PC-9 (cell line): ENCODE measurements around the gene ZNF444. TPM values are rescaled to one million over a fixed set of nuclear protein-coding genes. Genes with fewer than 3 reads are reported as not detected.

ENCODE experiments used
- BruUV-seq: library from RNA; stranded (reverse); fragments of 400-500 nt; replicated peaks from 2 replicates; lab custom pipeline; 2021; lab: Mats Ljungman, UMichigan
- CTCF ChIA-PET: fragments of 300-600 bp; sonication (Branson Sonifier 250); formaldehyde crosslinking; loops from one replicate; lab custom pipeline; 2022; ENCODE audit warnings: antibody characterized with exemption; lab: Charles Lee
- POLR2A ChIA-PET: fragments of 300-600 bp; sonication (Branson Sonifier 250); formaldehyde crosslinking; loops from one replicate; lab custom pipeline; 2022; ENCODE audit warnings: antibody characterized with exemption; ENCODE audit not compliant: unreplicated experiment; lab: Charles Lee
- DNase-seq, 2 experiments: peaks; one replicate each; pipeline versions ENCODE4 v3.0.0 to v3.0.0-alpha.2; 2015 to 2022; ENCODE audit warnings: mixed read lengths in 1 of 2
- H2AFZ ChIP-seq: fragments of 200-600 bp; sonication (generic); 2 replicates; pipeline ENCODE4 v1.8.1; 2017; ENCODE audit warnings: antibody characterized with exemption
- H3F3A ChIP-seq: fragments of 200-600 bp; sonication (generic); 2 replicates; pipeline ENCODE4 v1.8.1; 2017; ENCODE audit warnings: antibody characterized with exemption, mild to moderate bottlenecking, low read depth; ENCODE audit not compliant: insufficient read depth
- H3K27ac ChIP-seq: fragments of 200-600 bp; sonication (generic); 2 replicates; pipeline ENCODE4 v1.6.1; 2016; ENCODE audit warnings: mixed run types
- H3K27me3 ChIP-seq: fragments of 200-600 bp; sonication (generic); 2 replicates; pipeline ENCODE4 v1.6.1; 2016; ENCODE audit warnings: low read depth, mixed run types; ENCODE audit not compliant: insufficient read depth
- H3K36me3 ChIP-seq: fragments of 200-600 bp; sonication (generic); 2 replicates; pipeline ENCODE4 v1.6.1; 2016; ENCODE audit warnings: low read depth, mixed run types
- H3K4me1 ChIP-seq: fragments of 200-600 bp; sonication (generic); replicated peaks from 2 replicates; pipeline ENCODE4 v1.6.1; 2016; ENCODE audit warnings: mixed run types; ENCODE audit not compliant: insufficient read depth
- H3K4me2 ChIP-seq: fragments of 200-600 bp; sonication (generic); 2 replicates; pipeline ENCODE4 v1.6.1; 2017; ENCODE audit warnings: mixed run types
- H3K4me3 ChIP-seq: fragments of 200-600 bp; sonication (generic); 2 replicates; pipeline ENCODE4 v1.6.1; 2016; ENCODE audit warnings: mixed run types
- H3K79me2 ChIP-seq: fragments of 200-600 bp; sonication (generic); 2 replicates; pipeline ENCODE4 v1.6.1; 2017; ENCODE audit warnings: low read depth, mixed run types
- H3K9me2 ChIP-seq: fragments of 200-600 bp; sonication (generic); 2 replicates; pipeline ENCODE4 v1.8.1; 2017; ENCODE audit warnings: mild to moderate bottlenecking; ENCODE audit not compliant: insufficient read depth
- H3K9me3 ChIP-seq: fragments of 200-600 bp; sonication (generic); 2 replicates; pipeline ENCODE4 v1.8.1; 2016; ENCODE audit warnings: low read depth; ENCODE audit not compliant: insufficient read depth
- H4K20me1 ChIP-seq: fragments of 200-600 bp; sonication (generic); 2 replicates; pipeline ENCODE4 v1.8.1; 2017; ENCODE audit not compliant: insufficient read depth
- CTCF ChIP-seq: fragments of 200-600 bp; sonication (generic); conservative IDR thresholded peaks from 2 replicates; pipeline ENCODE4 v1.6.1; 2017; ENCODE audit warnings: mixed run types, antibody characterized with exemption, mild to moderate bottlenecking, moderate library complexity
- EZH2 ChIP-seq: fragments of 200-600 bp; sonication (generic); IDR thresholded peaks from 2 replicates; pipeline ENCODE4 v1.8.0; 2017; ENCODE audit warnings: antibody characterized with exemption, low read depth
- intact Hi-C: fragments of 100-400 bp; cut with micrococcal nuclease; formaldehyde crosslinking; loops from one replicate; pipeline ENCODE4 v1.10.0; 2022; ENCODE audit not compliant: unreplicated experiment
- total RNA-seq: library from RNA; stranded (reverse); gene quantifications from 2 replicates; pipeline ENCODE4 v1.2.3, GENCODE V29; 2021

Gene ZNF444
- total RNA-seq, 1 experiment from 2014 or later: 50.5 TPM

- no peak overlapping the region for H3K4me3 ChIP-seq
- H3K36me3 ChIP-seq: peaks cover 8% of the 10 kb centered on the region; the same call in 1 of the 2 replicates
- TF ChIP-seq EZH2: no peak
- TF ChIP-seq CTCF: no peak
- H3K27ac ChIP-seq: no peak overlapping the region
- no peak overlapping the region for H3K4me2 ChIP-seq
- H3K27me3 ChIP-seq: no peaks in the 10 kb centered on the region
- H3K9me3 ChIP-seq: no peaks in the 10 kb centered on the region
- H3K9me2 ChIP-seq: no peaks in the 10 kb centered on the region
- no peaks in the 10 kb centered on the region for H3K79me2 ChIP-seq
- H4K20me1 ChIP-seq: 0 out of 2 replicates have a peak, but pooled peaks cover 7% of the 10 kb centered on the region
- no peaks in the 10 kb centered on the region for H3F3A ChIP-seq
- ChIA-PET POLR2A (no interaction called here), CTCF (no interaction called here)
- BruUV-seq: no TSS peak
- no peak overlapping the region for H2AFZ ChIP-seq
- no peaks in the 10 kb centered on the region for H3K4me1 ChIP-seq
- intact Hi-C loops: no loop called here
- no peak for DNase-seq
These were observed 20.4 kb downstream of the ZNF444 start for GRCh38 chr19:56161534-56161933.

- Histone ChIP-seq H3K4me1 (no peaks in the 10 kb centered on the region), H2AFZ (no peak overlapping the region), H3K27ac (no peak overlapping the region), H3K9me2 (no peaks in the 10 kb centered on the region), H3K36me3 (peaks cover 8% of the 10 kb centered on the region; the same call in 1 of the 2 replicates), H3K27me3 (no peaks in the 10 kb centered on the region), H3K9me3 (no peaks in the 10 kb centered on the region), H3K4me2 (no peak overlapping the region), H4K20me1 (0 out of 2 replicates have a peak, but pooled peaks cover 7% of the 10 kb centered on the region), H3F3A (no peaks in the 10 kb centered on the region), H3K79me2 (no peaks in the 10 kb centered on the region), H3K4me3 (no peak overlapping the region)
- intact Hi-C loops: no loop called here
- ChIA-PET CTCF (no interaction called here), POLR2A (no interaction called here)
- TF ChIP-seq CTCF: no peak
- no peak for TF ChIP-seq EZH2
- no peak for DNase-seq
- BruUV-seq: no TSS peak
These were observed 21.2 kb downstream of the ZNF444 start for GRCh38 chr19:56162258-56162657.

DNA sequence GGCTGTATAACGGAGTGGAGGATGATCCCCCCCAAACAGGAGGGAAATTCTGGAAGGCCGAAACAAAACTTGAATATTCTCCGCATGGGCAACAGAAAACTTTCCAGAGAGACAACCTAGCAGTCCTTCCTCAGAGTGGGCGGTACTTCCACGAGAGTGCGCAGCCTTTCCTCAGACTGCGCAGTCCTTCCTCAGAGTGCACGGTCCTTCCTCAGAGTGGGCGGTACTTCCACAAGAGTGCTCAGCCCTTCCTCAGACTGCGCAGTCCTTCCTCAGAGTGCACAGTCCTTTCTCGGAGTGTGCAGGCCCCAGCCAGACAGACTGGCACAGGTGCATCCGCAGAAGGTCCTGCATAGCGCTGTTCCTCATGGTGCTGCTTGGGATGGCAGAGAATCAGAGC is 22.0 kb downstream of the ZNF444 start:
- POLR2A ChIA-PET: no interaction called here
- no peak for DNase-seq
- TF ChIP-seq EZH2 (no peak), CTCF (no peak)
- H3K4me2 ChIP-seq: no peak overlapping the region
- no peak overlapping the region for H2AFZ ChIP-seq
- no peaks in the 10 kb centered on the region for H3F3A ChIP-seq
- no peaks in the 10 kb centered on the region for H3K9me2 ChIP-seq
- intact Hi-C loops: no loop called here
- H3K36me3 ChIP-seq: peaks cover 8% of the 10 kb centered on the region; the same call in 1 of the 2 replicates
- TSS peak; percentile 26 for BruUV-seq
- H3K27me3 ChIP-seq: no peaks in the 10 kb centered on the region
- H3K4me1 ChIP-seq: no peaks in the 10 kb centered on the region
- H4K20me1 ChIP-seq: 0 out of 2 replicates have a peak, but pooled peaks cover 7% of the 10 kb centered on the region
- no peak overlapping the region for H3K4me3 ChIP-seq
- CTCF ChIA-PET: no interaction called here
- no peaks in the 10 kb centered on the region for H3K9me3 ChIP-seq
- H3K79me2 ChIP-seq: no peaks in the 10 kb centered on the region
- H3K27ac ChIP-seq: no peak overlapping the region
